22Rv1 (cell line): Measurements from ENCODE around the gene IL20.

Source experiments
- ZFX ChIP-seq: fragments of 450-650 bp; IDR thresholded peaks from 2 replicates; pipeline ENCODE4 v1.6.1; 2017; ENCODE audit warnings: antibody characterized with exemption, borderline replicate concordance
- TF ChIP-seq, protein P1 (sequence below): fragments of 450-650 bp; IDR thresholded peaks from 2 replicates; pipeline ENCODE4 v1.5.1; 2017; ENCODE audit warnings: mild to moderate bottlenecking

DNA sequence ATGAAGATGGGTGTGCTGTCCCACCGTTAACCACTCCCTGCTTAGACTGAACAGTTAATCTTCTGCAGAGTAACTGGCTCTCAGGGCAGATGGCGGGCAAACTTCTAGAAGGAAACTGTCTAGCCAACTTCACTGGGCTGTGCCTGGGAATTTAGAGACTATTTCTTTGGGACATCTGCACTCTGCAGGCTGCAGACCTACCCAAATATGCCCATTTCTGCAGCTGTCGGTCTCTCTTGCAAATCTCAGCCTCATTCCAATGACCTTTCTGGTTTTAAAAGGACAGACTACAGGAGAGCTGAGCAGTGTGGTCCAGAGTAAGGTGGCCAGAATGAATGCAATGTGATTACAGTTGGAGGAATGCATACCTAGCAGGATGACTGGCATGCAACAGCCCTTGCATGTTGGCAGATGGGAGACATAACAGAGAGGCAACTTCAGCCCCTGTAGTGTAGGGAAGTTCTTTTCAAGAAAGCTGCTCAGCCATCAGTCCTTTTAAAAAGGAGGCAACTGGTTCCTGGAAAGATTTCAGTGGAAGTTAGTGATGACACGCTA lies 26.3 kb upstream of the IL20 start:
- TF ChIP-seq, protein P1, sequence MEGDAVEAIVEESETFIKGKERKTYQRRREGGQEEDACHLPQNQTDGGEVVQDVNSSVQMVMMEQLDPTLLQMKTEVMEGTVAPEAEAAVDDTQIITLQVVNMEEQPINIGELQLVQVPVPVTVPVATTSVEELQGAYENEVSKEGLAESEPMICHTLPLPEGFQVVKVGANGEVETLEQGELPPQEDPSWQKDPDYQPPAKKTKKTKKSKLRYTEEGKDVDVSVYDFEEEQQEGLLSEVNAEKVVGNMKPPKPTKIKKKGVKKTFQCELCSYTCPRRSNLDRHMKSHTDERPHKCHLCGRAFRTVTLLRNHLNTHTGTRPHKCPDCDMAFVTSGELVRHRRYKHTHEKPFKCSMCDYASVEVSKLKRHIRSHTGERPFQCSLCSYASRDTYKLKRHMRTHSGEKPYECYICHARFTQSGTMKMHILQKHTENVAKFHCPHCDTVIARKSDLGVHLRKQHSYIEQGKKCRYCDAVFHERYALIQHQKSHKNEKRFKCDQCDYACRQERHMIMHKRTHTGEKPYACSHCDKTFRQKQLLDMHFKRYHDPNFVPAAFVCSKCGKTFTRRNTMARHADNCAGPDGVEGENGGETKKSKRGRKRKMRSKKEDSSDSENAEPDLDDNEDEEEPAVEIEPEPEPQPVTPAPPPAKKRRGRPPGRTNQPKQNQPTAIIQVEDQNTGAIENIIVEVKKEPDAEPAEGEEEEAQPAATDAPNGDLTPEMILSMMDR, result no peak
- no peak for TF ChIP-seq ZFX
